Mesenchymal stem cell (in vitro differentiated cells and primary cell): ENCODE data around the gene ADPRS.

ENCODE experiments used
- DNase-seq: peaks from one replicate; pipeline ENCODE4 v3.0.0-alpha.2; 2013
- H2AFZ ChIP-seq: one replicate; pipeline ENCODE4 v1.6.1; 2013; ENCODE audit warnings: low read depth, mild to moderate bottlenecking, control low read depth, inconsistent platforms, low read length, moderate library complexity
- H2AK5ac ChIP-seq: 2 replicates; pipeline ENCODE4 v1.6.1; 2013; ENCODE audit warnings: low read length, moderate library complexity, mild to moderate bottlenecking, inconsistent platforms; ENCODE audit not compliant: severe bottlenecking
- H2BK120ac ChIP-seq: one replicate; pipeline ENCODE4 v1.6.1; 2013; ENCODE audit warnings: low read depth, mild to moderate bottlenecking, inconsistent platforms, low read length, moderate library complexity
- H2BK12ac ChIP-seq, 2 experiments: one replicate each; pipeline ENCODE4 v1.6.1; 2013; ENCODE audit warnings: inconsistent platforms in 2 of 2, low read length in 2 of 2, mild to moderate bottlenecking in 2 of 2, moderate library complexity in 2 of 2, control low read depth in 1 of 2
- H2BK15ac ChIP-seq: one replicate; pipeline ENCODE4 v1.6.1; 2013; ENCODE audit warnings: mild to moderate bottlenecking, low read depth, inconsistent platforms; ENCODE audit not compliant: poor library complexity, severe bottlenecking
- H2BK5ac ChIP-seq: 2 replicates; pipeline ENCODE4 v1.6.1; 2013; ENCODE audit warnings: low read depth, mild to moderate bottlenecking, low read length, control low read depth, inconsistent platforms; ENCODE audit not compliant: poor library complexity, severe bottlenecking
- H3K14ac ChIP-seq, 2 experiments: one replicate each; pipeline ENCODE4 v1.6.1; 2013; ENCODE audit warnings: inconsistent platforms in 2 of 2, low read length in 2 of 2, control low read depth in 1 of 2, mild to moderate bottlenecking in 1 of 2, moderate library complexity in 1 of 2
- H3K18ac ChIP-seq, 2 experiments: one replicate each; pipeline ENCODE4 v1.6.1; 2013; ENCODE audit warnings: inconsistent platforms in 2 of 2, low read length in 2 of 2, control low read depth in 1 of 2, low read depth in 1 of 2, mild to moderate bottlenecking in 1 of 2
- H3K23ac ChIP-seq, 2 experiments: one replicate each; pipeline ENCODE4 v1.6.1; 2013; ENCODE audit warnings: inconsistent platforms in 2 of 2, low read length in 2 of 2, mild to moderate bottlenecking in 2 of 2, moderate library complexity in 2 of 2, control low read depth in 1 of 2
- H3K27ac ChIP-seq: 2 replicates; pipeline ENCODE4 v1.5.1; 2013; ENCODE audit warnings: mild to moderate bottlenecking, moderate library complexity, low read length, control low read depth, inconsistent platforms; ENCODE audit not compliant: poor library complexity, severe bottlenecking
- H3K27me3 ChIP-seq, 2 experiments: 2 replicates each; pipeline versions ENCODE4 v1.6.1 to v1.7.0; 2013; ENCODE audit warnings: low read length in 2 of 2, mild to moderate bottlenecking in 2 of 2, moderate library complexity in 2 of 2, control low read depth in 1 of 2, inconsistent platforms in 1 of 2; ENCODE audit not compliant: control insufficient read depth in 1 of 2, insufficient read depth in 1 of 2
- H3K36me3 ChIP-seq, 2 experiments: 2 replicates each; pipeline versions ENCODE4 v1.6.1 to v1.7.0; 2013; ENCODE audit warnings: low read length in 2 of 2, control low read depth in 1 of 2, inconsistent platforms in 1 of 2, low read depth in 1 of 2, mild to moderate bottlenecking in 1 of 2; ENCODE audit not compliant: insufficient read depth in 2 of 2, control insufficient read depth in 1 of 2
- H3K4ac ChIP-seq, 2 experiments: one replicate each; pipeline ENCODE4 v1.6.1; 2013; ENCODE audit warnings: inconsistent platforms in 2 of 2, low read length in 2 of 2, mild to moderate bottlenecking in 2 of 2, moderate library complexity in 2 of 2, control low read depth in 1 of 2, low read depth in 1 of 2
- H3K4me1 ChIP-seq: 2 replicates; pipeline ENCODE4 v1.6.1; 2013; ENCODE audit warnings: low read depth, low read length, control low read depth; ENCODE audit not compliant: control insufficient read depth, insufficient read depth
- H3K4me2 ChIP-seq: 2 replicates; pipeline ENCODE4 v1.6.1; 2013; ENCODE audit warnings: low read length, mild to moderate bottlenecking, inconsistent platforms; ENCODE audit not compliant: poor library complexity, severe bottlenecking
- H3K4me3 ChIP-seq, 2 experiments: 2 replicates each; pipeline versions ENCODE4 v1.5.1 to v1.7.0; 2013; ENCODE audit warnings: low read length in 2 of 2, mild to moderate bottlenecking in 2 of 2, control low read depth in 1 of 2, low read depth in 1 of 2; ENCODE audit not compliant: insufficient read depth in 1 of 2
- H3K79me1 ChIP-seq: replicated peaks from 2 replicates; pipeline ENCODE4 v1.6.1; 2013; ENCODE audit warnings: mild to moderate bottlenecking, control low read depth, low read length, inconsistent platforms; ENCODE audit not compliant: poor library complexity, severe bottlenecking
- H3K9ac ChIP-seq: 2 replicates; pipeline ENCODE4 v1.7.0; 2013; ENCODE audit warnings: mild to moderate bottlenecking, low read length, moderate library complexity
- H3K9me3 ChIP-seq: 2 replicates; pipeline ENCODE4 v1.7.0; 2013; ENCODE audit warnings: mild to moderate bottlenecking, low read length; ENCODE audit not compliant: control insufficient read depth
- H4K8ac ChIP-seq: one replicate; pipeline ENCODE4 v1.6.1; 2013; ENCODE audit warnings: inconsistent platforms, mild to moderate bottlenecking, low read length, moderate library complexity
- H4K91ac ChIP-seq: one replicate; pipeline ENCODE4 v1.6.1; 2013; ENCODE audit warnings: mild to moderate bottlenecking, low read length, inconsistent platforms
- WGBS: methylation state at CpG from one replicate; pipeline ENCODE4 v1.1.7; 2013; ENCODE audit warnings: mixed read lengths; 5-methylcytosine and 5-hydroxymethylcytosine counted together

Gene ADPRS

DNA sequence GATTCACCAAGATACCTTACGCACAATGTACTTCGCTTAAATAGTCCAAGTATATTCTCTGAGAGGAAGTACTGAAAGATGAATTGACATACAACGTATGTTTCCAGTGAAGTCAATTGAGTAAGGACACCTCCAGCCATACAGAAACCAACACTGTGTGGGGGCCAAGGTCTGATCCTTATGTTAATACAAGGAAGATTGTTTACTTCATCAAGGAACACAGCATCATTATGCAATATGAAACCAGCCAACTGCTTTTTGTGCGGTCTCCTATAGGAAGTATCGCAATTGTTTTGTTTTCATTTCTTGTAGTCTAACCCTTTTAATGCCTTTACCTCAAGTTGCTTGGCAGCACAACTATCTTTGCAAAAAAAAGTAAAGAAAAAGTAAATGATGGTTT is 33.0 kb upstream of the ADPRS start:
- H3K9ac ChIP-seq = no peak overlapping the region
- H3K18ac ChIP-seq = no peak overlapping the region
- H3K14ac ChIP-seq = no peak overlapping the region
- H3K27me3 ChIP-seq = no peaks in the 10 kb centered on the region
- DNase-seq = peak; percentile 9
- whole genome bisulfite sequencing = 94% methylated on average over 5 of the region's 5 CpGs
- no peak overlapping the region for H2BK120ac ChIP-seq
- H3K23ac ChIP-seq = no peak overlapping the region
- H3K4me1 ChIP-seq = no peaks in the 10 kb centered on the region
- H3K9me3 ChIP-seq = no peaks in the 10 kb centered on the region
- no peak overlapping the region for H2AFZ ChIP-seq
- no peak overlapping the region for H3K4ac ChIP-seq
- no peak overlapping the region for H2BK15ac ChIP-seq
- H3K79me1 ChIP-seq = no peaks in the 10 kb centered on the region
- no peak overlapping the region for H4K91ac ChIP-seq
- H3K4me3 ChIP-seq = no peak overlapping the region
- H3K36me3 ChIP-seq = peaks cover 7 to 43% of the 10 kb centered on the region in 2 experiments
- H3K4me2 ChIP-seq = no peak overlapping the region
- H3K27ac ChIP-seq = no peak overlapping the region
- no peak overlapping the region for H2BK12ac ChIP-seq
- H2BK5ac ChIP-seq = no peak overlapping the region
- H2AK5ac ChIP-seq = no peak overlapping the region
- no peak overlapping the region for H4K8ac ChIP-seq

DNA sequence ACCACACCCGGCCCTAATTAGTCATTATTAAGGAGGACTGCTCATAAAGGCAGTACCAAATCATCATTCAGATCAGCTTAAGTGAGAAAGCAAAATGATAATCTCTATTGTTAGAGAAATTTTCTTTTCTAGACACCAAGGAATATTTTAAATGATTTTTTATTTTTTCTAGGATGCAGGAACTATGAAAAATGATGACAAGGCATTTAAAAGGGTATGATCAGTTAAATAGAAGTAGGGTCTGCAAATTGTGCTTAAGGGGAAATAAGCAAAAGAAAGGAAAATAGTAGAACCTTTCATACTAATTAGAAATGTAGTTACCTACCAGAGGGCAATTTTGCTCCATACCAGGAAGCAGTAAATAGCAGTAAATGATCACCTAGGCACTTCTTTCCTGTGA is 26.4 kb upstream of the ADPRS start:
- H3K79me1 ChIP-seq = no peaks in the 10 kb centered on the region
- no peak overlapping the region for H3K9ac ChIP-seq
- no peak overlapping the region for H2BK5ac ChIP-seq
- no peaks in the 10 kb centered on the region for H3K9me3 ChIP-seq
- H3K4ac ChIP-seq = no peak overlapping the region
- no peak overlapping the region for H3K23ac ChIP-seq
- H3K4me1 ChIP-seq = no peaks in the 10 kb centered on the region
- H4K91ac ChIP-seq = no peak overlapping the region
- no peak overlapping the region for H2BK15ac ChIP-seq
- H3K4me2 ChIP-seq = no peak overlapping the region
- no peak for DNase-seq
- no peak overlapping the region for H2BK12ac ChIP-seq
- no peak overlapping the region for H4K8ac ChIP-seq
- no peak overlapping the region for H2AK5ac ChIP-seq
- no peak overlapping the region for H3K4me3 ChIP-seq
- no peak overlapping the region for H2BK120ac ChIP-seq
- H3K27ac ChIP-seq = no peak overlapping the region
- no peak overlapping the region for H2AFZ ChIP-seq
- H3K14ac ChIP-seq = no peak overlapping the region
- peaks cover 0 to 11% of the 10 kb centered on the region in 2 experiments for H3K36me3 ChIP-seq
- H3K27me3 ChIP-seq = no peaks in the 10 kb centered on the region
- H3K18ac ChIP-seq = no peak overlapping the region
- WGBS = no CpG with 5 or more reads among the region's 1 CpG

- DNase-seq = no peak
- Histone ChIP-seq H3K9ac (no peak overlapping the region), H3K27me3 (no peaks in the 10 kb centered on the region), H3K18ac (no peak overlapping the region), H4K91ac (no peak overlapping the region), H3K79me1 (no peaks in the 10 kb centered on the region), H3K4me2 (no peak overlapping the region), H2BK120ac (no peak overlapping the region), H2BK5ac (no peak overlapping the region), H2BK12ac (no peak overlapping the region), H4K8ac (no peak overlapping the region), H2AFZ (no peak overlapping the region), H3K23ac (no peak overlapping the region), H3K14ac (no peak overlapping the region), H2AK5ac (no peak overlapping the region), H3K4me3 (no peak overlapping the region), H3K9me3 (no peaks in the 10 kb centered on the region), H2BK15ac (no peak overlapping the region), H3K4me1 (no peaks in the 10 kb centered on the region), H3K27ac (no peak overlapping the region), H3K4ac (no peak overlapping the region), H3K36me3 (no peaks in the 10 kb centered on the region)
These were observed 20.8 kb upstream of the ADPRS start for GRCh38 chr1:36067871-36068270.

DNA sequence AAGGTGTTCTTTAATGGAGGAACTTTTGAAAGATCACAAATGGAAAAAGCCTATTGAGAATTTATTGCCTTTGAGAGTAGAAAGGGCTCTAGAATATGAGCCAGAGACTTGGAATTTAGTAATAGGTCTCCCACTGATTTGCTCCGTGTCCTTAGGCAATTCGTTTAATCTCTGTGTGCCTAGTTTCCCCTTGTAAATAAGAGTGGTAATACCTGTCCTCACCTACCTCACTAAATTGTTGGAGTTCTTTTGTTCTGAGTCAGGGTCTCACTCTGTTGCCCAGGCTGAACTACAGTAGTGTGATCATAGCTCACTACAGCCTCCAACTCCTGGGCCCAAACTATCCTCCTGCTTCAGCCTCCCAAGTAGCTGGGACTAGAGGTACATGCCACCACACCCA is 19.8 kb upstream of the ADPRS start:
- Histone ChIP-seq H3K4me2 (no peak overlapping the region), H3K18ac (no peak overlapping the region), H3K27me3 (no peaks in the 10 kb centered on the region), H3K9ac (no peak overlapping the region), H3K14ac (no peak overlapping the region), H4K8ac (no peak overlapping the region), H2BK120ac (no peak overlapping the region), H2BK5ac (no peak overlapping the region), H4K91ac (no peak overlapping the region), H3K23ac (no peak overlapping the region), H2BK15ac (no peak overlapping the region), H2AK5ac (no peak overlapping the region), H3K9me3 (no peaks in the 10 kb centered on the region), H3K36me3 (no peaks in the 10 kb centered on the region), H3K4me3 (no peak overlapping the region), H3K79me1 (no peaks in the 10 kb centered on the region), H3K4ac (no peak overlapping the region), H3K4me1 (no peaks in the 10 kb centered on the region), H2BK12ac (no peak overlapping the region), H3K27ac (no peak overlapping the region), H2AFZ (no peak overlapping the region)
- DNase-seq = no peak
- 85% methylated on average over 2 of the region's 2 CpGs for WGBS
